ENCODE measurements around the gene ANXA3.

Gene ANXA3

DNA sequence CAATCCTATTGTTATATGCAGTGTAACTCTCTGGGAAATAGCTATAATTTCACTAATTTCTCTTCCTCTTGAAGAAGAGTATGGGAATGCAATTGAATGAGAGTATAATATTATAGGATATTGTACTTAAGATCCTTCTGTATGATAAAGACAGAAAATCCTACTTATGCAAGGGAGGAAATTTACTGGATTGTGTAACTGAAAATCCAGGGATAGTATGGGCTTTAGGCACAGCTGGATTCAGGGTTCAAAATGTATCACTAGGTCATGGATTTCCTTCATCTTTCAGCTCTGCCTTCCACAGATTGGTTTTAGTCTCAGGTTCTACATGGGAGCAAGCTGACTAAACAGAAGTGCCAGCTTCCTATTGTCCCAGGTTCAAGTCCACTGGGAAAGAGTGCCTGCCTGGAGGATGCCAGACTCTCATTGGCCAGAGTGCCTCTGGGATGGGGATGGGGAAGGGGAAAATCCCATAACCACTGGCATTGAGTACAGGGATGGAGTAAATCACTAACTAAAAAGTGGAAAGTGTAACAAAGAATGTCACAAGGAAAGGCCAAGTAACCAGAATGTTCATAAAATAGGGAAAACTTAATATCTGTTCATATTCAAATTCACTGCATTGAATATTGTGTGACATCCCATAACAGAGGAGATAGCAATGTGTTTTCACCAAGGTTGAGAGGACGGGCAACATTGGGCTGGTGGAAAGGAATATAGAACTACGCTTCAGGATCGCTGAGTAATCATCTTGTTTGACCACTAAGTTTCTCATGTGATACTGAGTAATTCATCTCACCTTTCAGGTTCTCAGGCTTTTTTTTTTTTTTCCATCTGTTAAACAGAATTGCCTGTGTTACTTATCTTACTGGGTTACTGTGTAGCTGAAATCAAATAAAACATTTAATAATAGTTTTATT, 75.7 kb downstream of the ANXA3 start:
- Mint-ChIP-seq H3K27me3 (no peaks in the 10 kb centered on the region), H3K36me3 (no peaks in the 10 kb centered on the region), H3K27ac (no peak overlapping the region), H3K4me1 (ENCODE audit: low read depth) (no peaks in the 10 kb centered on the region), H3K4me3 (no peak overlapping the region), H3K9me3 (ENCODE audit: low read depth) (no peaks in the 10 kb centered on the region)

DNA sequence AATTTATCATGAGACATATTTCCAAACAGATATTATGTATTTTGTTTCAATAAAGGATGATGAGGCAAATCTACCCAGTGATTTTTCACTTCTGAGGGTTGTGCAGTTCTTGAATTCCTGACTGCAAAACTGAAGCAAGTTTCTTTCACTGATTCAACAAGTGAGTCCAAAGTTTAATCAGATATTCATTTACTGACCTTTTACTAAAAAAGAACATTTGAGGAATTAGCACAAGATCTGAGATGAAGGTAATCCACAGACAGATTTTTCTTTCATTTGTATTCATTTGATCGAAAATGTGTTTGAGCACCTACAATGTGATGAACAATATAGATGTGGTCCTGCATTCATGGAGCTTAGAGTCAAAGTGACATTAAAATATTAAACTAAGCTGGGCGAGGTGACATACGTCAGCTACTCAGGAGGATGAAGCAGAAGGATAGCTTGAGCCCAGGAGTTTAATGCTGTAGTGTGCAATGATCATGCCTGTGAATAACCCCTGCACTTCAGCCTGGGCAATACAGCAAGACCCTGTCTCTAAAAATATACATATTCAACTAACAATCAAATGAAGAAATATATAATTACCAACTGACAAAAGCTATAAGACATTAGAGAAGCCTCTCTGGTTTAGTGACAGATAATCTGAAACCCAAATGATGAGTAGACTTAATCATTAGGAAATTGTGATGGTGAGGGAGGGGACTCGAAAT, 76.6 kb downstream of the ANXA3 start:
- no peaks in the 10 kb centered on the region for H3K36me3 Mint-ChIP-seq
- no peak overlapping the region for H3K27ac Mint-ChIP-seq
- no peaks in the 10 kb centered on the region for H3K9me3 Mint-ChIP-seq (ENCODE audit: low read depth)

DNA sequence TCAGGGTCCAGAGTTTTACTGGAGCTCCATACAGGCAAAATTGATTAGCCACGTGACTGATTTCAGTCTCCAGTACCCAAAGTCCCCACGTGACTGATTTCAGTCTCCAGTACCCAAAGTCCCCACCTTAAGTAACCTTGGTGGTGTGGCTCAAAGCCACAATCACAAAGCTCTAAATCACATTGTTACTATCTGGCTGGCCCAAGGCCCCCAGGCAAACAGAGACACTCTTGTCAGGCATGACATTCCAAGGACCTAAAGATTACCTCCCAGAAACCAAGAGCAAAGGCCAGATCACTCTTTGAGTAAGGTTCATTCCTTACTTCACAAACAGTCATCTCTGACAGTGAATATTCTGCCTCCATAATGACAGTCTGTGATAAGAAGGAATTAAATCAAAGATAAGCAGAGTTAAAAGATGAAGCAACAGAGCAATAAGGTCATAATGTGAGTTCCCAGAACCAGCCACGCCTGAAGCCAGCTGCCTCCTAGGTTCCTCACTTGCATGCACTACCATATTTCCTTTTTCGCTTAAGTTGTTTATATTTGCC, 78.5 kb downstream of the ANXA3 start:
- no peaks in the 10 kb centered on the region for H3K4me1 Mint-ChIP-seq (ENCODE audit: low read depth)
- no peak overlapping the region for H3K27ac Mint-ChIP-seq
- no peak overlapping the region for H3K4me3 Mint-ChIP-seq
- no peaks in the 10 kb centered on the region for H3K27me3 Mint-ChIP-seq
- H3K36me3 Mint-ChIP-seq = no peaks in the 10 kb centered on the region
- no peaks in the 10 kb centered on the region for H3K9me3 Mint-ChIP-seq (ENCODE audit: low read depth)

More for the DNA sequence above, 76.6 kb downstream of the ANXA3 start:
- H3K4me1 Mint-ChIP-seq (ENCODE audit: low read depth) = no peaks in the 10 kb centered on the region
- no peak overlapping the region for H3K4me3 Mint-ChIP-seq
- no peaks in the 10 kb centered on the region for H3K27me3 Mint-ChIP-seq

DNA sequence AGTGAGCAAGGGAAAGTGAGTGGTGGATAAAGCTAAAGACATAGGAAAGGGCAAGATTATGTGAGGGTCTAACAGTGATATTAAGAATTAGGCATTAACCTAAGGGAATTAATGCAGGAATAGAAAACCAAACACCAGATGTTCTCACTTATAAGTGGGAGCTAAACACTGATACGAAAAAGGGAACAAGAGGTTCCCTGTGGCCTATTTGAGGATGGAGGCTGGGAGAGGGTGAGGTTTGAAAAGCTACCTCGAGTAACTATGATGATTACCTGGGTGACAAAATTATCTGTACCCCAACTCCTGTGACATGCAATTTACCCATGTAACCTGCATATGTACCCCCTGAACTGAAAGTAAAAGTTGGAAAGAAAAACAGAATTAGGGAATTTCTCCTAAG, 79.0 kb downstream of the ANXA3 start:
- H3K27ac Mint-ChIP-seq = no peak overlapping the region
- H3K4me3 Mint-ChIP-seq = no peak overlapping the region
- H3K4me1 Mint-ChIP-seq (ENCODE audit: low read depth) = no peaks in the 10 kb centered on the region
- H3K27me3 Mint-ChIP-seq = no peaks in the 10 kb centered on the region
- H3K9me3 Mint-ChIP-seq (ENCODE audit: low read depth) = no peaks in the 10 kb centered on the region
- H3K36me3 Mint-ChIP-seq = no peaks in the 10 kb centered on the region

DNA sequence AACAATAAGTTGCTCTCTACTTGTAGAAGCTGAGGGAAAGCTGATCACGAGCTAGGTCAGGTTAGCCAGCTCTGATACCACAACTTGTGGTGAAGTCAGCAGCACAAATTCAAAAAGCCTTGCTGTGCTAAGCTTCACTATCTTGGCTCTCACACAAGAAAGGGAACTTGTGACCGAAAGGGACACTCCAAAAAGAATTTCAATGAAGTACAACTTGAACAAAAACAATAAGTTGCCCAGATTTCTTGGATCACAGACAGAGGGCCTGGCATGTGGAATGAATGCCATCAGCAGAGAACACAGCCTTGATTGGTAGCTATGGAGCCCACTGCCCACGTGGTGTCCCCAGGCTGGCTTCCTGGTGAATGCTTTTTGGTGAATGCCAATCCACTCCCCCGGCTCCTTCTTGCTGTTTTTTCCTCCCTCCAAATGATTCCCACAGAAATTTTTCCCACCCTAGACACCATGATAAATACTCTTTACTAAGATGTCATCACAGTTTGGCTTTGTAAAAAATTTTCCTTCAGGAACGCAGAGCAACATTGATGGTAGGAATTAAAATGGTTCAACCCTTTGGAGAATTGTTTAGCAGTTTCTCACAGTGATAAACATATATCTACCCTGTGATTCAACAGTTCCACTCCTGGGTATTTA, 82.6 kb downstream of the ANXA3 start:
- Mint-ChIP-seq H3K9me3 (ENCODE audit: low read depth) (no peaks in the 10 kb centered on the region), H3K27me3 (no peaks in the 10 kb centered on the region), H3K4me1 (ENCODE audit: low read depth) (peaks cover 10% of the 10 kb centered on the region), H3K27ac (no peak overlapping the region), H3K36me3 (no peaks in the 10 kb centered on the region), H3K4me3 (no peak overlapping the region)

DNA sequence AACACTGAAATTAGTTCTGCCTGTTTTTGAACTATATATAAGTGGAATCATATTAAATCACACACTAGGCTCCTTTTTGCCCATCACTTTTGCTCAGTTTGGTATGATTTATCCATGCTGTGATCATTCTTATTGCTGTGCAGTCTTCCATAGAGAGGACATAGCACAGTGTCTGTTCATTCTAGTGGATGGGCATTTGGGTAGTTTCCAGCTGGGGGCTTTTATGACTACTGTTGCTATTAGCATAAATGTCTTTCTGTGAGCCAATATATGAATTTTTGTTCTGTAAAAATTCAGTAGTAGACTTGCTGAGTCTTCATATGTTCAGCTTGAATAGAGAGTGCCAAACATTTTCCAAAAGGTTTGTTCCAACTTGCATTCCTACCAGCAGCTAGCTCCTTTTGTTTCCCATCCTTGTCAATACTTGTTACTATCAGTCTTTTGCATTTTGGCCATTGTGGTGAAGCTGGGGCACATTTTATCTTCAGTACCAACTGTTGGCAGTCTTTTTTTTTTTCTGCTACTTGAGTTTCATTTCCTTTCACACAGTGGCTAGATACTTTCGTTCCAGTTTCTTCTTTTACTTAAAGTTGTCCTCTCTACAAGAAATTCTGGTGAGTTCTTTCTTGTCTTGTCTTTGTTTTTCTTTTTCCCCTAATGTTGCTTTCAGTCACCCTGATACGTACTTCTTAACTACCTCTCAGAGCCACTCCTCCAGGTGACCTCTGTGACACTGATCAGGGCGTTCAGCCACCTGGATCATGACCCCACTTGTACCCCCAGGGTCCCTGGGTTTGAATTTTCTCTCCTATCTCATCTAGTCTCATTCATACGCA, 87.0 kb downstream of the ANXA3 start:
- peaks cover 12% of the 10 kb centered on the region for H3K4me1 Mint-ChIP-seq (ENCODE audit: low read depth)

DNA sequence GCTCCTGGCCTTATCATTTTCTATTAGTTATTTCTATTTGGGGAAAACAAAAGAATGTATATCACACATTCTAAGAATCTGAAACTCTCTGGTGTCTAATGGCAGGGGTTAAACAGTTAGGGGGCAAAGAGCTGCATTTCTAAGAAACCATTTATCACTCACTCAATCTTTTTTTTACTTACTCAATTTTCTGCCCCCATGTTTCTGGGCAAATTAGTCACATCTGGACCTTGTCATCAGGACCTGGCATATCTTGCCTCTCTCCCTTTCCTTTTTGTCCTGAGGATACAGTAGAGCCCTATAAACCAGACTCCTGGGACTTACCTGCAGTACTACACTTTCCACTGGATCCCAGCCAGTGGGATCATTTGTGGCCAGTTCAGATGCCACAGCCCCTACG, 89.1 kb downstream of the ANXA3 start:
- Mint-ChIP-seq H3K27ac (no peak overlapping the region), H3K27me3 (no peaks in the 10 kb centered on the region), H3K9me3 (ENCODE audit: low read depth) (no peaks in the 10 kb centered on the region), H3K36me3 (no peaks in the 10 kb centered on the region), H3K4me1 (ENCODE audit: low read depth) (peaks cover 17% of the 10 kb centered on the region), H3K4me3 (no peak overlapping the region)

More for the DNA sequence above, 87.0 kb downstream of the ANXA3 start:
- no peaks in the 10 kb centered on the region for H3K36me3 Mint-ChIP-seq
- H3K27ac Mint-ChIP-seq = peak overlapping the region; percentile 7
- no peaks in the 10 kb centered on the region for H3K27me3 Mint-ChIP-seq
- no peaks in the 10 kb centered on the region for H3K9me3 Mint-ChIP-seq (ENCODE audit: low read depth)
- no peak overlapping the region for H3K4me3 Mint-ChIP-seq

DNA sequence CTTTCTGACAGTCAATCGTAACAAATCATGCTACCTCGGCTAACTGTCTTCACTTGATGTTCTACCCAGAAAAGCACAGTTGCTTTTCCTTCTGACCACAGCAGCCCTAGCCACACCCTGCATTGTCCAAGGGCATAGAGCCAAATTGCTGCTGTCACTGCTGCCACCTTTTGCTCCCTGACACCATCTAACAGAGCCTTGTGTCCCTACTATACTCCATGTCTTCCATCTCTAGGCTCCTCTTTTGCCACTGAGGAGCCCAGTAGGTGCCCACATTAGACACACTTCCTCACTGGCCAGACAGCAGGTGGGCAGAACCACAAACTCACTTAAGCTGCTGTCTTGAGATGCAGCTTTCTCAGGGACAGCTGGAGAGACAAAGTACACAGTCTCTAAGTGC, 91.4 kb downstream of the ANXA3 start:
- Mint-ChIP-seq H3K36me3 (no peaks in the 10 kb centered on the region), H3K4me1 (ENCODE audit: low read depth) (peaks cover 17% of the 10 kb centered on the region), H3K9me3 (ENCODE audit: low read depth) (no peaks in the 10 kb centered on the region), H3K4me3 (no peak overlapping the region), H3K27ac (no peak overlapping the region), H3K27me3 (no peaks in the 10 kb centered on the region)

DNA sequence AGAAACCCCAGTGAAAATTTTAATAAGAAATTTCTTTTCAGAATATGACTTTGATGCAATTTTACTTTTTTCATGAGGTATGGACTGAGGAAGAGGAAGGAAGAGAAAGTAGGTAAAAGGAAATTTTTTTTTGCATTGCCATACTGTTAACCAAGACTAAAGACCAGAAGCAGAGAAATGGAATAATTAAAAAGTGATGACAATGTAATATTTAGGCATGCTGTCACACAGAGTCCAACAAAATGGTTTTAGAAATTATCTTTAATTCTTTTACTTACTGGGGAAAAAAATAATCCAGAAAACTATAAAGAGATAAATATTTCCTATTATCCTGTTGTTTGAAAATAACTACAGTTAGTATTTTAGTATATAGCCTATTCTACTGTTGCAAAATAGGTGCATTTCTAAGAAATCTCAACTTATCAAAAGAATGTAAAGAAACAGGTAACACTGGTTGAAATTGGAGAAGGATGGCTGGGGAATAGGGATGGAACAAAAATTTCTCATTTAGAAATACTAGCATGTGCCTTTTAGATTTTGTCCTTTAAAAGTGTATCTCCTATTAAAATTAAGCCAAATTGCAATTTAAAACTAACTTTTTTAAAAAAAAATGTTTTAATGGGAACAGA, 92.6 kb downstream of the ANXA3 start:
- peaks cover 7% of the 10 kb centered on the region for H3K4me1 Mint-ChIP-seq (ENCODE audit: low read depth)
- no peaks in the 10 kb centered on the region for H3K36me3 Mint-ChIP-seq
- no peaks in the 10 kb centered on the region for H3K27me3 Mint-ChIP-seq

DNA sequence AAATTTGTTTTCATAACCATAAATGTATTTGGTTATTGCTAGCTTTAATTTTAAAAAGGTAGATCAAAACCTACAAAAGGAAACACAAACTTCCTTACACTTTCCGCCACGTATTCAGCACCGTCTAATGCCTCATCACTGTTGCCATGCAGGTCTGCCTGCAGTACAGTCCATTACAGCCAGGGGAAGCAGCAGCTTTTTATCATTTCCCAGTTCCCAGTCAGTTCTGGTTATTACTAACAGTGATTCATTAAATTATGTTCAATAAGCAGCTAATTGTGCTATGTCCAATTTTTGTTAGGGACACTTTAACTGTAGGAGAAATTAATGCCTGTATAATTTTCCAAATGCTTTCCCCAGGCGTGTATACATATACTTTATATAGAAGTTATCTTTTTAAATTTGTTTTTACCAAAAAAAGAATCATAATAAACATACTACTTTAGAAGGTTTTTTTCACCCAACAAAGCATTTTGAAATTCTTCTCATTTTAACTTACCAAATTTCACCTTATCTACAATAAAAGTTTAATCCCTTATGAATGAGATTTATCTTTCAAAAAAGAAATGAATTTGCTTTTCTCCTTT, 93.3 kb downstream of the ANXA3 start:
- no peak overlapping the region for H3K4me3 Mint-ChIP-seq
- no peaks in the 10 kb centered on the region for H3K36me3 Mint-ChIP-seq
- no peaks in the 10 kb centered on the region for H3K27me3 Mint-ChIP-seq
- H3K9me3 Mint-ChIP-seq (ENCODE audit: low read depth) = no peaks in the 10 kb centered on the region
- no peak overlapping the region for H3K27ac Mint-ChIP-seq
- peaks cover 7% of the 10 kb centered on the region for H3K4me1 Mint-ChIP-seq (ENCODE audit: low read depth)

More for the DNA sequence above, 92.6 kb downstream of the ANXA3 start:
- Mint-ChIP-seq H3K9me3 (ENCODE audit: low read depth) (no peaks in the 10 kb centered on the region), H3K27ac (no peak overlapping the region), H3K4me3 (no peak overlapping the region)

DNA sequence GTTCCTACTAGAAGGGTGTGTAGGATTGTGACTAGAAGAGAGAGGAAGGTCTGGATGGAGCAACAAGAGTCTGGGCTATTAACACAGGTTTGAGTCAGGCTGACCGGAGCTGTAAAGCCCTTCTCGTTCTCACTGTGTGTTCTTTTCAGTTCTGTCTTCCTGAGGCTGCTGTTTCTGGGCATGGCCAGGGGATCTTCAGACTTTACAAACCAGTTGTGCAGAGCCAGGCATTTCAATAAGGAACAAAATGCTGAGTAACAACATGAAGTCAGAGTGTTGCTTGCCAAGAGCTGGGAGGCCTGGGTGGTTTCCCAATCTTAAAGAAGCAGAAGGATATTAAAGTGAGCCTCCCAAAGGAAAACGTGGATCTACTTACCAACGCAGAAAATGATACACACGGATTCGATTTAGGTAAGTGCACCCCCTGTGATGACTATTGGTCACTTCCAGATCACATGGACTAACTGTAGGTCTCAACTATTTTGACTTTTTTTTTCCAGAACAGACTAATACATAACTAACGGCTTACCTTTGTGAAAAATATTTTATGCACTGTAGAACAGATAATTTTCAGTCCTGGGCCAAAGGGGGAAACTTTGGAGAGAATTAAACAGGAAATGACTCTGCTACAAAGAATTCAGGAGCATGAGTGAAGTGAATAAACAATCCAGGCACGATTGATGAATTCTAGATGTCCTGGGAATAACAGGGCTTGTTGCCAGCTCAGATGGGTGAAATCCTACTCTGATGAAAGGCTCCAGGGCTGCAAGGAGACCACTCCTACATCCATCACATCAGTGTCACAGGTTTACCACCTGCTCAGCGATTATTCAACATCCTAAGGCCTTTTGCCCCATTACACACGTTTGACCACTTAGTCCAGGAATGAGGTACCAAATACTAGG, 94.5 kb downstream of the ANXA3 start:
- Mint-ChIP-seq H3K36me3 (no peaks in the 10 kb centered on the region), H3K4me3 (no peak overlapping the region), H3K27ac (peak overlapping the region; percentile 11), H3K9me3 (ENCODE audit: low read depth) (no peaks in the 10 kb centered on the region), H3K27me3 (no peaks in the 10 kb centered on the region), H3K4me1 (ENCODE audit: low read depth) (peaks cover 5% of the 10 kb centered on the region)

DNA sequence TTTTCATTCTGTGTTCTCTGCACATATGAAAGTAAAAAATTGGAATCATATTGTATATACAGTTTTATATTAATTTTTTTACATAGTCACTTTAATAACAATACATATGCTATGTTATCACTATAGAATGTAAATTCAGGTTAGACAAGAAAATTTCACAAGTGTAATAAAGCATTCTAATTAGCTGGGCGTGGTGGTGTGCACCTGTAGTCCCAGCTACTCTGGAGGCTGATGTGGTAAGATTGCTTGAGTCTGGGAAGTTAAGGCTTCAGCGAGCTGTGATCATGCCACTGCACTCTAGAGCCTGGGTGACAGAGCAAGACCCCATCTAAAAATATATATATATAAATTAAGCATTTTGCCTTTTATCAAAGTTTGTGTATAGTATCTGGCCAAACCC, 95.7 kb downstream of the ANXA3 start:
- Mint-ChIP-seq H3K9me3 (ENCODE audit: low read depth) (no peaks in the 10 kb centered on the region), H3K4me1 (ENCODE audit: low read depth) (peaks cover 5% of the 10 kb centered on the region), H3K27me3 (no peaks in the 10 kb centered on the region), H3K36me3 (no peaks in the 10 kb centered on the region), H3K27ac (no peak overlapping the region), H3K4me3 (no peak overlapping the region)

Data from activated naive CD8-positive, alpha-beta T cell (primary cell).